ENCODE measurements around the gene PTPN6. TPM values are rescaled to one million over a fixed set of nuclear protein-coding genes. Genes with fewer than 3 reads are reported as not detected.

Gene PTPN6
- total and polyA plus RNA-seq, 2 of the 13 experiments (the other 11 are each of a cell fraction or from before 2014, with no cell fraction given) = 10.5 to 10.6 TPM

GRCh38 chr12:6946033-6946919 lies 4.9 kb upstream of the PTPN6 start (continued):
- TF ChIP-seq SKI (IDR thresholded peaks at IDR 0.05; ENCODE audit: partially characterized antibody) = peak; percentile 14
- TF ChIP-seq, protein P1, sequence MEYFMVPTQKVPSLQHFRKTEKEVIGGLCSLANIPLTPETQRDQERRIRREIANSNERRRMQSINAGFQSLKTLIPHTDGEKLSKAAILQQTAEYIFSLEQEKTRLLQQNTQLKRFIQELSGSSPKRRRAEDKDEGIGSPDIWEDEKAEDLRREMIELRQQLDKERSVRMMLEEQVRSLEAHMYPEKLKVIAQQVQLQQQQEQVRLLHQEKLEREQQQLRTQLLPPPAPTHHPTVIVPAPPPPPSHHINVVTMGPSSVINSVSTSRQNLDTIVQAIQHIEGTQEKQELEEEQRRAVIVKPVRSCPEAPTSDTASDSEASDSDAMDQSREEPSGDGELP (IDR thresholded peaks at IDR 0.05; ENCODE audit: borderline replicate concordance, low read depth) = peak; percentile 92
- TF ChIP-seq, protein P2, sequence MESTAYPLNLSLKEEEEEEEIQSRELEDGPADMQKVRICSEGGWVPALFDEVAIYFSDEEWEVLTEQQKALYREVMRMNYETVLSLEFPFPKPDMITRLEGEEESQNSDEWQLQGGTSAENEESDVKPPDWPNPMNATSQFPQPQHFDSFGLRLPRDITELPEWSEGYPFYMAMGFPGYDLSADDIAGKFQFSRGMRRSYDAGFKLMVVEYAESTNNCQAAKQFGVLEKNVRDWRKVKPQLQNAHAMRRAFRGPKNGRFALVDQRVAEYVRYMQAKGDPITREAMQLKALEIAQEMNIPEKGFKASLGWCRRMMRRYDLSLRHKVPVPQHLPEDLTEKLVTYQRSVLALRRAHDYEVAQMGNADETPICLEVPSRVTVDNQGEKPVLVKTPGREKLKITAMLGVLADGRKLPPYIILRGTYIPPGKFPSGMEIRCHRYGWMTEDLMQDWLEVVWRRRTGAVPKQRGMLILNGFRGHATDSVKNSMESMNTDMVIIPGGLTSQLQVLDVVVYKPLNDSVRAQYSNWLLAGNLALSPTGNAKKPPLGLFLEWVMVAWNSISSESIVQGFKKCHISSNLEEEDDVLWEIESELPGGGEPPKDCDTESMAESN (CRISPR knock-in tag; conservative IDR thresholded peaks at IDR 0.05) = peak; percentile 34; the same call in 1 of the 2 replicates
- TF ChIP-seq MXD4 (CRISPR knock-in tag; IDR thresholded peaks at IDR 0.05) = peak; percentile 66; the same call in 1 of the 2 replicates
- TF ChIP-seq ZNF766 (CRISPR knock-in tag; IDR thresholded peaks at IDR 0.05; ENCODE audit: borderline replicate concordance) = no peak
- TF ChIP-seq PHF20 (CRISPR knock-in tag; IDR thresholded peaks at IDR 0.05) = peak; percentile 81
- TF ChIP-seq AKAP8 (CRISPR knock-in tag; IDR thresholded peaks at IDR 0.05) = 0 out of 2 replicates have a peak, but pooled peaks have one; percentile 25
- peak; percentile 70; the same call in 1 of the 2 replicates for TF ChIP-seq MYPOP (CRISPR knock-in tag; IDR thresholded peaks at IDR 0.05)
- peak; percentile 90 for TF ChIP-seq KAT8 (CRISPR knock-in tag; IDR thresholded peaks at IDR 0.05)
- no peak for TF ChIP-seq SP1 (IDR thresholded peaks at IDR 0.05)
- peak; percentile 78 for TF ChIP-seq SP1 (CRISPR knock-in tag; IDR thresholded peaks at IDR 0.05)
- TF ChIP-seq DMAP1 (CRISPR knock-in tag; IDR thresholded peaks at IDR 0.05) = peak; percentile 51; the same call in 1 of the 2 replicates
- TF ChIP-seq ZNF598 (CRISPR knock-in tag; IDR thresholded peaks at IDR 0.05; ENCODE audit: borderline replicate concordance) = 0 out of 2 replicates have a peak, but pooled peaks have one; percentile 5
- TF ChIP-seq ZNF331 (CRISPR knock-in tag; IDR thresholded peaks at IDR 0.05) = peak; percentile 70
- TF ChIP-seq ZFP91 (CRISPR knock-in tag; IDR thresholded peaks at IDR 0.05; ENCODE audit: borderline replicate concordance) = peak; percentile 48; the same call in 1 of the 2 replicates
- TF ChIP-seq, protein P3, sequence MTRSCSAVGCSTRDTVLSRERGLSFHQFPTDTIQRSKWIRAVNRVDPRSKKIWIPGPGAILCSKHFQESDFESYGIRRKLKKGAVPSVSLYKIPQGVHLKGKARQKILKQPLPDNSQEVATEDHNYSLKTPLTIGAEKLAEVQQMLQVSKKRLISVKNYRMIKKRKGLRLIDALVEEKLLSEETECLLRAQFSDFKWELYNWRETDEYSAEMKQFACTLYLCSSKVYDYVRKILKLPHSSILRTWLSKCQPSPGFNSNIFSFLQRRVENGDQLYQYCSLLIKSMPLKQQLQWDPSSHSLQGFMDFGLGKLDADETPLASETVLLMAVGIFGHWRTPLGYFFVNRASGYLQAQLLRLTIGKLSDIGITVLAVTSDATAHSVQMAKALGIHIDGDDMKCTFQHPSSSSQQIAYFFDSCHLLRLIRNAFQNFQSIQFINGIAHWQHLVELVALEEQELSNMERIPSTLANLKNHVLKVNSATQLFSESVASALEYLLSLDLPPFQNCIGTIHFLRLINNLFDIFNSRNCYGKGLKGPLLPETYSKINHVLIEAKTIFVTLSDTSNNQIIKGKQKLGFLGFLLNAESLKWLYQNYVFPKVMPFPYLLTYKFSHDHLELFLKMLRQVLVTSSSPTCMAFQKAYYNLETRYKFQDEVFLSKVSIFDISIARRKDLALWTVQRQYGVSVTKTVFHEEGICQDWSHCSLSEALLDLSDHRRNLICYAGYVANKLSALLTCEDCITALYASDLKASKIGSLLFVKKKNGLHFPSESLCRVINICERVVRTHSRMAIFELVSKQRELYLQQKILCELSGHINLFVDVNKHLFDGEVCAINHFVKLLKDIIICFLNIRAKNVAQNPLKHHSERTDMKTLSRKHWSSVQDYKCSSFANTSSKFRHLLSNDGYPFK (CRISPR knock-in tag; IDR thresholded peaks at IDR 0.05; ENCODE audit: borderline replicate concordance) = peak; percentile 46; the same call in 1 of the 2 replicates
- TF ChIP-seq MED13 (CRISPR knock-in tag; IDR thresholded peaks at IDR 0.05) = 0 out of 2 replicates have a peak, but pooled peaks have one; percentile 30
- no peak for TF ChIP-seq ZNF629 (CRISPR knock-in tag; conservative IDR thresholded peaks at IDR 0.05)
- TF ChIP-seq POLR2AphosphoS5 (IDR thresholded peaks at IDR 0.05; ENCODE audit: low read depth, low read length) = peak; percentile 89
- no peak for TF ChIP-seq FOXA1 (IDR thresholded peaks at IDR 0.05)
- TF ChIP-seq FOXA1 (CRISPR knock-in tag; IDR thresholded peaks at IDR 0.05) = peak; percentile 6; the same call in 1 of the 2 replicates
- no peak for TF ChIP-seq IKZF4 (CRISPR knock-in tag; IDR thresholded peaks at IDR 0.05; ENCODE audit: borderline replicate concordance, low read depth, not compliant biosample characterization)
